ENCODE measurements around the gene ARHGAP26. TPM values are rescaled to one million over a fixed set of nuclear protein-coding genes. Genes with fewer than 3 reads are reported as not detected.

ARHGAP26 gene
- total RNA-seq, 1 donor from 2014 or later = 10.6 TPM

Other genes starting within 250 kb of the ARHGAP26 start
- gene FGF1, start 84.3 kb upstream of the ARHGAP26 start, total RNA-seq = 6.9 TPM